HG03469 (cell line): Measurements from ENCODE around the gene MAD1L1.

Experiments
- ATAC-seq: cut with Tn5 transposase; IDR thresholded peaks from one replicate; pipeline ENCODE4 v1.9.1; 2021; ENCODE audit warnings: mild to moderate bottlenecking, moderate library complexity, moderate number of reproducible peaks; ENCODE audit not compliant: unreplicated experiment

MAD1L1 gene

DNA sequence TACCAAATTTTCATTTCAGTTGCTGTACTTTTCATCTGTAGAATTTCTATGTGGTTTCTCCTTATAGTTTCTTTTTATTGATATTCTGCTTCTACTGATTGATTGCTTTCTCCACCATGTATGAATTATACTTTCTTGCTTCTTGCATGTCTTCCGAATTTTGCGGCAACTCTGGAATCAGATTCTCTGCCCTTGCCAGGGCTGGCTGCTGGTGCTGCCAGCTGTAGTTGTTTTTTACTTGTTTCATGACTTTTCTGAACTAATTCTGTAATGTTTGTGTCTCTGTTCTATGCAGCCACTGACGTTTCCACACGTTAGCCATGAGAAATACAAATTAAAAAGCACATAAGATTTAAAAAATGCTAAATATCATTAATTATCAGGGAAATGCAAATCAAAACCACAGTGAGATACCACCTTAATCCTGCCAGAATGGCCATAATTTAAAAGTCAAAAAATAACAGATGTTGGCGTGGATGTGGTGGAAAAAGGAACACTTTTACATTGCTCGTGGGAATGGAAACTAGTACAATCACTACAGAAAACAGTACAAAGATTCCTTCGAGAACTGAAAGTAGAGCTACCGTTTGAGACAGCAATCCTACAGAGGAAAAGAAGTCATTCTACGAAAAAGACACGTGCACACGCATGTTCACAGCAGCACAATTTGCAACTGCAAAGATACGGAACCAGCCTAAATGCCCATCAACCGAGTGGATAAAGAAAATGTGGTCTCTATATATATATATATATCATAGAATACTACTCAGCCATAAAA, 51.5 kb downstream of the MAD1L1 start:
- ATAC-seq: no peak

DNA sequence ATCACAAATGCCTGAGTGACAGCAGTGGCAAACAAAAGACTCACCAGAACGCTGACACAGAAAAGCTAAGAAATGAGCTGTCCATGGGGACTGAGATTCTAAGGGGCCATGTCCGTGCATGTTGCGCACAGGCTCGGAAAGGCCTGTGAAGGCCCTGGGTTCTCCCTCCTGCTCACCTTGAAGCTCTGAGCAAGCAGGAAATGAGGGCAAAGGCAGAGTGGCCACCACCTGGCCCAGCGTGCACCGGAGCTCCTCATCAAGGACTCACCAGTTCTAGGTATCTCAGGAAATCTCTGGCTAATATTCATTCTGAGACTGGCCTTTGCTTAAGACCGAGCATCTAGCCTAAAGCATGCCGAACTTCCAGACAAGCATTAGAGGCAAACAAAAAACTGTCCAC, 52.7 kb downstream of the MAD1L1 start:
- ATAC-seq: no peak

DNA sequence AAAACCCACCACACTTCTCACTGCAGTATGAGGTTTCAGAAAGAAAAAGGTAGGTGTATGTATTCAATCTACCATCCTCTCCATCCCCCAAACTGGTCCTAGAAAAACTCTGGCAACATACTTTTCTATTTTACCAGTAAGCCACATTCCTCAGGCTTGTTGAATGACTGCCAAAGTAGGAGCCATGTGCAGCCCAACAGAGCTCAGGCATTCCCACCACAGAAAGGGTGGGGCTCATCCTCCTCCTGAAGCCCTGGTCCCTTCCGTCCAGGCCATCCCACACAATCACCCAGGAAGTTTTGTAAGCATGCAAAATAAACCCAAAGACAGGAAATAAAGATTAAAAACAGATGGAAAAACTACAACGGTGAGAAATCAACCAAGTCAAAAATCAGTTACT, 57.2 kb downstream of the MAD1L1 start:
- ATAC-seq: no peak

- ATAC-seq: no peak
These were observed 57.7 kb downstream of the MAD1L1 start for GRCh38 chr7:2175091-2175490.

DNA sequence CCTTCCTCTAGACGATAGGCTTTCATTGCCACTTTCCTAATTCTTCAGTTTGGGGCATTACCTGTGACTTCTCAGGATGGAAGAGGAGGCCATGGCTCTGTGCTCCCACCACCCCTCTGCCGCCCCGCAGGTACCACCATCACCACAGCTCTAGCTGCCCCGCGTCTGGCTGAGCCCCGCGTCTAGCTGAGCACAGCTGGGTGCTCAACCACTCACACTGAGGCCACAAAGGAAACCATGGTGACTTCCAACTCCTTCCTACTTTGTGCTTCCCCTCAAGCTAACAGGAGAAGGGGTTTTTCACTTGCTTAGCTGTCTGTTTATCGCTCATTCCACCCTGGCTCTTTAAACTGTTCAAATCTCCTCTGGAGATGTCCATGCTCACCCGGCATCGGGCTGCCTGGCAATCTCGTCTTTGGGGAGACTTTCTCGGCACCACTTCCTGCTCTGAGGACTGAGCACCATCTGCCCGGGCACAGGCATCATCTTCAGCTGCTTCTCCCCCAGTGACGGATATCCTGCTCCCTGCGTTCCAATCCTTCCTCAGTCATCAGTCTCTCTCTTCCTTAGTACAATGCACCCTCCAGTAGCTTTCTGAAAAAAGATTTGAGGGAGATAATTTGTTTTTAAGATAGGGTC, 59.4 kb downstream of the MAD1L1 start:
- ATAC-seq: no peak

GRCh38 chr7:2172311-2173188, 60.2 kb downstream of the MAD1L1 start:
- no peak for ATAC-seq

GRCh38 chr7:2171855-2172254, 60.9 kb downstream of the MAD1L1 start:
- no peak for ATAC-seq

GRCh38 chr7:2170576-2171521, 61.9 kb downstream of the MAD1L1 start:
- no peak for ATAC-seq

GRCh38 chr7:2169923-2170575, 62.7 kb downstream of the MAD1L1 start:
- no peak for ATAC-seq

GRCh38 chr7:2168615-2169311, 64.0 kb downstream of the MAD1L1 start:
- no peak for ATAC-seq

- no peak for ATAC-seq
These were observed 66.0 kb downstream of the MAD1L1 start for GRCh38 chr7:2166625-2167280.

DNA sequence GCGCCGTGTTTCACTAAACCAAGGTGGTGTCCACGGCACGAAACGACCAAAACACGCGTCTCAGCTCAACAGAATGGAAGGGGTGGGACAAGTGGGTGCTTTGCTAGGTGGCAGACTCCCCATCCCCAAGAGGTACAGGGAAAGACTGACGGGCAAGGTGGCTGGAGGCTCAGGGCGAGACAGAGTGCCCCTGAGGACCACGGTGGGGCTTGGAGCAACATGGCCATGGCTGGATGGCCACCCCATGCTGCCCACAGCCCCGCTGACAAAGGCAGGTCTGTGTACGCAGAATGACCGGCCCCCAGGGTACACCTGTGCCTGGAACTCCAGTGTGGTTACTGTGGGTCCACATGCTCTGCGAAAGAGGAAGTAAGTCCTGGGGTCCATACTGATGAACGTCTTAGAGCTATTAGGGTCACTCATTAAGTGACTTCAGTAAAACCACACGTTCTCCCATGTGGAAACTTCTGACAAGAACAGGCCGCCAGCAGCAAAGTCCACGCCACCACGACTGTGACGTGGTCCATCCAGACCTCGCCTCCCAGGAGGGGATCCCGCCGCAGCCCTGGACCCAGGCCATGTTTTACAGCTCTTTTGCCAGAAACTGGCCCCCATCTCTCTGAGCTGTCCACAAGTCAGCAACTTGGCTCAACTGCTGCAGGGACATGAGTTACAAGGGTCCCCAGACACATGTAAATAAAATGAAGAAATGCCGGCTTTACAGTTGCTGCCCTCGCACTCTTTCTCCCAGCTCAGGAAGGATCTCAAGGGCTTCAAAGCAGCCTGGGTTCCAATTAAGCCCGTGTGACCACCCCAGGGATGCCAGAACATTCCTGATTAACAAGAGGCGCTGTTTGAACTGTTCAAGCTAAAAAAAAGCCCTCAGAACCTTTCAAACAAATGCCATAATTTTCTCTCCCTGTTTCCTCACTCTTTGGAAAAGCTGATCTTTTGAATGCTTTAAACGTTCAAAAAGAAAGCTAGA, 66.8 kb downstream of the MAD1L1 start:
- peak; percentile 72 for ATAC-seq

GRCh38 chr7:2165239-2165609, 67.5 kb downstream of the MAD1L1 start:
- ATAC-seq: no peak

DNA sequence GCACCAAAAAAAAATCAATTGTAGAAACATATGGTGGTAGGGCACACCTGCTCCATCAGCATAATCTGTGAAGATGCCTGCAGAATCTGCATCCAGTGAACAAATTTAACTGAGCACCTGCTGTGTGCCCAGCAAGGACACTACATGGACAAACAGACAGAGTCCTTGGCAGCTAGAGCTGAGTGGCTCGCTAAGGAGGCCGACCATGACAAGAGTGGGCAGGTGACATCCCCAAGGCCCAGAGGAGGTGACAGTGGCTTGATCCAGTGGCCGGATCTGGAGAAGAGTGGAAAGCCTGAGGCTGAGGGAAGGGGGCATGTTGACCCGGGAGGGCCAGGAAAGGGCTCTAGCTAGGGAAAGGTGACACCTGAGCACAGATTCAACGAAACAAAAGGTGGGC, 68.1 kb downstream of the MAD1L1 start:
- ATAC-seq: no peak

DNA sequence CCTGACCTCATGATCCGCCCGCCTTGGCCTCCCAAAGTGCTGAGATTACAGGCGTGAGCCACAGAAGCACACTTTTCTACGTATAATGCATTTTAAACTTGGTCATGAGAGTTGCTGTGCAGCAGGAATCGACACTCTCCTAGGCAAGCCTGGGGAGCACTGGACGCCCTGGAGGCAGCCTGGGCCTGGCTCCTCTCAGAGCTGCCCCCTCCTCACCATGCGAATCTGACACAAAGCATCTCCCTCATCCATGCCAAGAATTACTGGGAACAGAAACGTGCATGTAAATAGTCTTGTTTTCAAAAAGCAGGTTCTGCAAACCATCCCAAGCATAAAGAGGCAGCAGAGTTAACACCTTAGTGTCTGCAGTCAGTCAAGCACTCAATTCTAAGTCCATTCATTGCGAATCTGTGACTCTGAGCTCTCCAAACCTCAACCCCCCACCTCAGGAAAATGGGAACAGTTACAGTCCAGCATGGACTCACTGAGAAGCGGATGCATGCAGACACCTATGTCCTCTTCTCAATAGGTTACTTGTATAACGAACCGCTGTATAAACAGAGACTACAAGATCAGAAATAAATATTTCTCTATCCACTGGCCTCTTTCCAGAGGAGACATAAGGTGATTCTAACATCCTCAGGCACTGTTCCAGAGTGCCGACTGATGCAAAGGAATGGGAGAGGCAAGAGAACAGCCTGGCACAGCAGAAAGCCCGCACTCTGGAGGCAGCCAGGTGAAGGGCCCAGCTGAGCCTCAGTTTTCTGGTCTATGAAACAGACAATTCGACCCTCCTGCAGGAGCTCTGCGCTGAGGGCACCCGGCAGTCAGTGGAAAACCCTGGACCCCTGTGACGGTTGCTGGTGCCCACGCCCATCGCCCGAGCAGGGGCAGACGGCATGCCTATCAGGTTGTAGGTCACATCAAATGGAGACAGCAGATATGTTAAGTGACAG, 68.9 kb downstream of the MAD1L1 start:
- ATAC-seq: no peak

DNA sequence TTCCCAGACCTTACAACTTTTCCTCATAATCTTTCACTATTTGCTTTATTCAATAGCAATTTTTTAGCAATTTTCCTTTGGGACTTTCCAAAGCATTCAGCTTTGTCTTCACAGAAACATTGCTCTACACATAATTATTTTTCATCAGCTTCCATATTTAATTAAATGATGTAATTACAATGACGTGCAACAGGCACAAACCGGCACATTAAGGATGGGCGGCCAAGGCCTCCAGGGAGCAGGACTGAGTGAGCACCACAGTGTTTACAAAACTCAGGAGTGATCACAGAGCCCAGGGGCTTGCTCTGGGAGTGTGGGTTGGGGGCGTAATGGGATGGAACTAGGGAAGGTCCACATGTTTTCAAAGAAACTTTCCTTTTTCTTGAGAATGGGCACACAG, 69.8 kb downstream of the MAD1L1 start:
- ATAC-seq: no peak
